ES-I3 (cell line): Measurements from ENCODE around the gene RNF121.
A peak's percentile ranks its signal among the peaks of the same experiment; 100 is the strongest.

Experiments
- H3K36me3 ChIP-seq: 2 replicates; pipeline ENCODE4 v1.6.1; 2013; ENCODE audit warnings: mild to moderate bottlenecking, low read length, control low read depth, moderate library complexity; ENCODE audit not compliant: insufficient read depth
- H3K4me1 ChIP-seq: 2 replicates; pipeline ENCODE4 v1.6.1; 2013; ENCODE audit warnings: mild to moderate bottlenecking, control low read depth, low read length; ENCODE audit not compliant: insufficient read depth
- H3K9ac ChIP-seq: 2 replicates; pipeline ENCODE4 v1.6.1; 2013; ENCODE audit warnings: low read depth, mild to moderate bottlenecking, low read length, moderate library complexity
- H3K9me3 ChIP-seq: 2 replicates; pipeline ENCODE4 v1.6.1; 2013; ENCODE audit warnings: mild to moderate bottlenecking, low read length, moderate library complexity; ENCODE audit not compliant: control insufficient read depth, insufficient read depth

Gene RNF121

GRCh38 chr11:72039031-72039855, 110.4 kb downstream of the RNF121 start:
- no peak overlapping the region for H3K9ac ChIP-seq
- H3K9me3 ChIP-seq = no peaks in the 10 kb centered on the region
- H3K36me3 ChIP-seq = no peaks in the 10 kb centered on the region
- peaks cover 23% of the 10 kb centered on the region for H3K4me1 ChIP-seq

- no peaks in the 10 kb centered on the region for H3K36me3 ChIP-seq
- no peaks in the 10 kb centered on the region for H3K9me3 ChIP-seq
- peak overlapping the region; percentile 80; the same call in 1 of the 2 replicates for H3K9ac ChIP-seq
- peaks cover 23% of the 10 kb centered on the region for H3K4me1 ChIP-seq
Measured at GRCh38 chr11:72039856-72040401, 111.1 kb downstream of the RNF121 start.

GRCh38 chr11:72040491-72041363, 111.9 kb downstream of the RNF121 start:
- peak overlapping the region; percentile 80 for H3K9ac ChIP-seq
- H3K36me3 ChIP-seq = no peaks in the 10 kb centered on the region
- H3K9me3 ChIP-seq = no peaks in the 10 kb centered on the region
- peaks cover 23% of the 10 kb centered on the region for H3K4me1 ChIP-seq

- H3K9ac ChIP-seq = peak overlapping the region; percentile 80
- H3K9me3 ChIP-seq = no peaks in the 10 kb centered on the region
- H3K36me3 ChIP-seq = no peaks in the 10 kb centered on the region
- H3K4me1 ChIP-seq = peaks cover 23% of the 10 kb centered on the region
Measured at GRCh38 chr11:72041364-72042063, 112.7 kb downstream of the RNF121 start.

- Histone ChIP-seq H3K4me1 (peaks cover 23% of the 10 kb centered on the region), H3K9me3 (no peaks in the 10 kb centered on the region), H3K36me3 (no peaks in the 10 kb centered on the region), H3K9ac (peak overlapping the region; percentile 80)
Measured at GRCh38 chr11:72042064-72042745, 113.4 kb downstream of the RNF121 start.

GRCh38 chr11:72045849-72046248, 117.0 kb downstream of the RNF121 start:
- H3K9ac ChIP-seq = no peak overlapping the region
- H3K36me3 ChIP-seq = no peaks in the 10 kb centered on the region
- H3K4me1 ChIP-seq = peaks cover 5% of the 10 kb centered on the region; the same call in 1 of the 2 replicates
- no peaks in the 10 kb centered on the region for H3K9me3 ChIP-seq
